Upper lobe of left lung (tissue), 4 donors: ENCODE results near the gene NWD2.

Experiments used
- CTCF ChIP-seq, 6 experiments: fragments of 450-650 bp in 4 of 6; fragments of 200-600 bp in 2 of 6; sonication (generic) in 2 of 6; IDR thresholded peaks; one replicate each; pipeline ENCODE4 v1.5.1; 2016 to 2019; ENCODE audit warnings: antibody characterized with exemption in 6 of 6
- EP300 ChIP-seq, 4 donors: sonication (generic); formaldehyde crosslinking; IDR thresholded peaks; one replicate each; pipeline ENCODE4 v1.5.1; 2017; ENCODE audit warnings: antibody characterized with exemption in 4 of 4, control low read depth in 2 of 4
- POLR2A ChIP-seq, 4 donors: fragments of 450-650 bp; IDR thresholded peaks; one replicate each; pipeline ENCODE4 v1.5.1; 2016 to 2017; ENCODE audit warnings: antibody characterized with exemption in 4 of 4, mild to moderate bottlenecking in 2 of 4

DNA sequence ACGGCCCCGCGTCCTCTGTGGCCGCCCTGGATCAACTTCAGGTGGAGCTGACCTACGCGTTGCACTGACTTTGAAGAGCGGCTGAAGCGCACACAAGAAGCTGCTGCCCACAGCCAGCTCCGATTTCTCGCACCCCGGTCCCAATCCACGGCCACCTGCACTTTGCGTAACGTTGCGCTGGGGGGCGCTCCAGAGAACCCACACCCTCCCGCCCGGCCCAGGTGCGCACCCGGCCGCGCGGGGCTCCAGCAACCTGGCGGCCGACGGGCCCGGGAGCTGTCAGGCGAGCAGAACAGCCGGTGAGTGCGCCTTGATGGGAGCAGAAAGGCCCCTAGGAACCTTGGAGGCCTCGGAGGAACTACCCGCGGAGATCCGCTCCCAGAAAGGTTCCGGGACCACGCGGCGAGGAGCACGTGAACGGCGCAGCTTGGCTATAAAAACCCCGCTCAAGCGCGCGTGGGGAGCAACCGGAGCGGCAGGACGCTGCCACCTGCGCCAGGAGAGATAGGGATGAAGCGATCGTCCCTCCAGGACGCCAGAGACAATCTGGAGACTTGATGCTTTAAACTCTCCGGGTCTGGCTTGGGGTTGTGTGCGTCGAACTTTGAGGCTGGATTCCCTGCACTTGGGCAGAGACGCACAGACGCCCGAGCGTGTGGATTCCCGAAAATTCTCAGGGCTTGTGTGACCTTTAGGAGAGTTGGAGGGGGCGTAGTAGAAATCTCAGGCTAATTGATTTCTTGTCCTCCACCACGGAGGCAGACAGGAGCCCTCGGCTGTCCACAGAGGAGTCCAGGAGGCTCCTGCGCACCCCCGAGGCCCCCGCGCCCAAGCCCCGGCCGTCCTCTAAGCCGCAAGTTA is 591 bp upstream of the NWD2 start:
- TF ChIP-seq CTCF (IDR thresholded peaks at IDR 0.05) (no peak), POLR2A (IDR thresholded peaks at IDR 0.05) (no peak), EP300 (IDR thresholded peaks at IDR 0.05) (no peak)
